ENCODE measurements around the gene STXBP5L. TPM values are rescaled to one million over a fixed set of nuclear protein-coding genes. Genes with fewer than 3 reads are reported as not detected.

Gene STXBP5L
- polyA plus RNA-seq, 3 donors, result not detected

DNA sequence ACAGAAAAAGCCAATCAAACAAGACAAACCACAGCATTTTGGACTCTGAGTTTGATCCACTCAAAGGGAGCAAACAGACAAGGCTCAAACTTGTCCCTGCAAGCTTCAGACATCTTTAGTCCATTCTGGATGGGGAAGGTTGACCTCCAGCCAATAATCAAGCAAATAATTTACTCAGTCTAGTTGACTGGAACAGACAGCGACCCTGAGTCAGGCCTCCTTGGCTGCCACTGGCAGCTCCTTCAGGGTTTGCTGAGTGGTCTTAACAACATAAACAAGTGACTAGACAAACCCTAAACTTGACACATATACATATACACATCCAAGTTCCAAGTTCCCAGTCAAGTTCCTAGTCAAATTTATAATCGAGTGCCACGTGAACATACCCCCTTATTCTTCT lies 323.9 kb downstream of the STXBP5L start:
- H3K36me3 ChIP-seq (replicated peaks in 1 of 2; ENCODE audit: control insufficient read depth in 1 of 2, insufficient read depth in 2 of 2, low read length in 2 of 2), result no peaks in the 10 kb centered on the region
- DNase-seq, result no peak
- H3K27me3 ChIP-seq (ENCODE audit: control insufficient read depth in 2 of 2, insufficient read depth in 2 of 2, low read length in 2 of 2), result no peaks in the 10 kb centered on the region
- Mint-ChIP-seq H3K27ac (no peak overlapping the region), H3K9me3 (peaks cover 0 to 3% (median 0%) of the 10 kb centered on the region in 7 donors), H3K4me1 (no peaks in the 10 kb centered on the region), H3K27me3 (ENCODE audit: low read depth in 3 of 3) (no peaks in the 10 kb centered on the region), H3K36me3 (no peaks in the 10 kb centered on the region), H3K4me3 (no peak overlapping the region)
- intact Hi-C loops (cut with micrococcal nuclease), result no loop called here
- no peaks in the 10 kb centered on the region for H4K20me1 ChIP-seq (ENCODE audit: insufficient read depth, low read length)
- no peaks in the 10 kb centered on the region for H3K9me3 ChIP-seq (replicated peaks in 1 of 2; ENCODE audit: control insufficient read depth in 1 of 2, insufficient read depth in 1 of 2, low read length in 2 of 2)
- 100% methylated on average over 1 of the region's 3 CpGs for WGBS (ENCODE audit: insufficient coverage)
- no peaks in the 10 kb centered on the region for H3K79me2 ChIP-seq (ENCODE audit: insufficient read depth, low read length)
- no peak overlapping the region for H3K4me2 ChIP-seq (replicated peaks; ENCODE audit: extremely low read depth, low read length, poor library complexity, severe bottlenecking)
- no peak overlapping the region for H3K9ac ChIP-seq (ENCODE audit: insufficient read depth, low read length, poor library complexity, severe bottlenecking)
- no peak overlapping the region for H3K4me3 ChIP-seq (replicated peaks in 1 of 3; ENCODE audit: low read depth in 2 of 3, low read length in 3 of 3)
- no peak overlapping the region for H2AFZ ChIP-seq (ENCODE audit: insufficient read depth, low read depth, low read length, poor library complexity, severe bottlenecking)
- TF ChIP-seq, protein P1, sequence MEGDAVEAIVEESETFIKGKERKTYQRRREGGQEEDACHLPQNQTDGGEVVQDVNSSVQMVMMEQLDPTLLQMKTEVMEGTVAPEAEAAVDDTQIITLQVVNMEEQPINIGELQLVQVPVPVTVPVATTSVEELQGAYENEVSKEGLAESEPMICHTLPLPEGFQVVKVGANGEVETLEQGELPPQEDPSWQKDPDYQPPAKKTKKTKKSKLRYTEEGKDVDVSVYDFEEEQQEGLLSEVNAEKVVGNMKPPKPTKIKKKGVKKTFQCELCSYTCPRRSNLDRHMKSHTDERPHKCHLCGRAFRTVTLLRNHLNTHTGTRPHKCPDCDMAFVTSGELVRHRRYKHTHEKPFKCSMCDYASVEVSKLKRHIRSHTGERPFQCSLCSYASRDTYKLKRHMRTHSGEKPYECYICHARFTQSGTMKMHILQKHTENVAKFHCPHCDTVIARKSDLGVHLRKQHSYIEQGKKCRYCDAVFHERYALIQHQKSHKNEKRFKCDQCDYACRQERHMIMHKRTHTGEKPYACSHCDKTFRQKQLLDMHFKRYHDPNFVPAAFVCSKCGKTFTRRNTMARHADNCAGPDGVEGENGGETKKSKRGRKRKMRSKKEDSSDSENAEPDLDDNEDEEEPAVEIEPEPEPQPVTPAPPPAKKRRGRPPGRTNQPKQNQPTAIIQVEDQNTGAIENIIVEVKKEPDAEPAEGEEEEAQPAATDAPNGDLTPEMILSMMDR (IDR thresholded peaks at IDR 0.05), result no peak
- H3K4me1 ChIP-seq (ENCODE audit: control insufficient read depth in 1 of 2, insufficient read depth in 2 of 2, low read length in 2 of 2), result no peaks in the 10 kb centered on the region
- no peak overlapping the region for H3K27ac ChIP-seq (ENCODE audit: low read depth in 1 of 2, low read length in 2 of 2)

DNA sequence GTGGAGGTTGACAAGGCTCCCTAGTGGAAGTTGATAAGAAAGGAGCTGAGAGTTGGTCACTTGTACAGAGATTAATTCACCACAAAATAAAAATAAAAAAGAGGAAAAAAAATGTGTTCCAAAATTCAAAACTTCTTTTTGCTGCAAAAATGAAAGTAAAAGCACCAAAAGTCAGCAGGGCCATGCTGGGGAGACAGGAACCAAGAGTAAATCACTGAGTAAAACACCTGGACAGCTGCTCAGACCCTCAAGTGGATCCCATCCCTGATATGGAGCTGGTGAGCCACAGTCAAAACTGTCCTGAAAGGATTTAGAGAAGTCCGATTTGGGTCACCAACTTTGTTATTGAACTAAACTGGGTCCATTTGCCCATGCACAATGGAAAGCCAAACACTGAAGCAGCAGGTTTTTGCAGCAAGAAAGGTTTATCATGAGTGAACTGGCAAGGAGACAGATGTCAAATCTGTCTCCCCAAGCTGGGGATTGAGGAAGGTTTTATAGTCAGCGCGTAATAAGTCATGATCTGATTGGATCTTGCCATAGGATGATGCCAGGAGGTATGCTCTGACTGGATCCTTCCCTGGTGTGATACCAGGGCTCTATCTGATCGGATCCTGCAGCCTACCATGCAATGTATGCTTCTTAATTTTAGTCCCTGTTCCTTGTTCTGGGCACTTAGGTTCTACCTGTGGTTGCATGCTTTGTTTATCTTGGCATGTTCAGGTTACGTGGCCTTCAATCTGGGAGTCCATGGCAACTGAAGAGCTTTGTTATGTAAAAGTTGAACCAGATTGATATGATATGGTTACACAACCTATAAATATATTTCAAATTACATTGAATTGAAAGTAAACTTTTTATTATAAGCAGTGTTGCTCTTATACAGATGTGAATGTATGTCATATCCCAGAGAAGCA lies 324.6 kb downstream of the STXBP5L start:
- Mint-ChIP-seq H3K4me1 (no peaks in the 10 kb centered on the region), H3K4me3 (no peak overlapping the region), H3K36me3 (no peaks in the 10 kb centered on the region), H3K9me3 (peaks cover 0 to 4% (median 0%) of the 10 kb centered on the region in 7 donors), H3K27ac (no peak overlapping the region), H3K27me3 (ENCODE audit: low read depth in 3 of 3) (no peaks in the 10 kb centered on the region)
- no peak overlapping the region for H2AFZ ChIP-seq (ENCODE audit: insufficient read depth, low read depth, low read length, poor library complexity, severe bottlenecking)
- TF ChIP-seq, protein P1 (IDR thresholded peaks at IDR 0.05), result no peak
- H4K20me1 ChIP-seq (ENCODE audit: insufficient read depth, low read length), result no peaks in the 10 kb centered on the region
- H3K79me2 ChIP-seq (ENCODE audit: insufficient read depth, low read length), result no peaks in the 10 kb centered on the region
- no peak overlapping the region for H3K27ac ChIP-seq (ENCODE audit: low read depth in 1 of 2, low read length in 2 of 2)
- H3K36me3 ChIP-seq (replicated peaks in 1 of 2; ENCODE audit: control insufficient read depth in 1 of 2, insufficient read depth in 2 of 2, low read length in 2 of 2), result no peaks in the 10 kb centered on the region
- DNase-seq, result no peak
- intact Hi-C loops (cut with micrococcal nuclease), result no loop called here
- no peaks in the 10 kb centered on the region for H3K27me3 ChIP-seq (ENCODE audit: control insufficient read depth in 2 of 2, insufficient read depth in 2 of 2, low read length in 2 of 2)
- H3K9ac ChIP-seq (ENCODE audit: insufficient read depth, low read length, poor library complexity, severe bottlenecking), result no peak overlapping the region
- H3K4me3 ChIP-seq (replicated peaks in 1 of 3; ENCODE audit: low read depth in 2 of 3, low read length in 3 of 3), result no peak overlapping the region
- no peak overlapping the region for H3K4me2 ChIP-seq (replicated peaks; ENCODE audit: extremely low read depth, low read length, poor library complexity, severe bottlenecking)
- 74% methylated on average over 4 of the region's 5 CpGs for WGBS (ENCODE audit: insufficient coverage)
- no peaks in the 10 kb centered on the region for H3K9me3 ChIP-seq (replicated peaks in 1 of 2; ENCODE audit: control insufficient read depth in 1 of 2, insufficient read depth in 1 of 2, low read length in 2 of 2)
- H3K4me1 ChIP-seq (ENCODE audit: control insufficient read depth in 1 of 2, insufficient read depth in 2 of 2, low read length in 2 of 2), result no peaks in the 10 kb centered on the region

All from CD14-positive monocyte (primary cell).